ENCODE measurements around the gene SKOR2.

The SKOR2 gene

GRCh38 chr18:47260924-47261701 lies 9.7 kb upstream of the SKOR2 start:
- peak in 1 of 10 donors; percentile 67 for DNase-seq
- intact Hi-C loops (cut with DNase I) = no loop called here

DNA sequence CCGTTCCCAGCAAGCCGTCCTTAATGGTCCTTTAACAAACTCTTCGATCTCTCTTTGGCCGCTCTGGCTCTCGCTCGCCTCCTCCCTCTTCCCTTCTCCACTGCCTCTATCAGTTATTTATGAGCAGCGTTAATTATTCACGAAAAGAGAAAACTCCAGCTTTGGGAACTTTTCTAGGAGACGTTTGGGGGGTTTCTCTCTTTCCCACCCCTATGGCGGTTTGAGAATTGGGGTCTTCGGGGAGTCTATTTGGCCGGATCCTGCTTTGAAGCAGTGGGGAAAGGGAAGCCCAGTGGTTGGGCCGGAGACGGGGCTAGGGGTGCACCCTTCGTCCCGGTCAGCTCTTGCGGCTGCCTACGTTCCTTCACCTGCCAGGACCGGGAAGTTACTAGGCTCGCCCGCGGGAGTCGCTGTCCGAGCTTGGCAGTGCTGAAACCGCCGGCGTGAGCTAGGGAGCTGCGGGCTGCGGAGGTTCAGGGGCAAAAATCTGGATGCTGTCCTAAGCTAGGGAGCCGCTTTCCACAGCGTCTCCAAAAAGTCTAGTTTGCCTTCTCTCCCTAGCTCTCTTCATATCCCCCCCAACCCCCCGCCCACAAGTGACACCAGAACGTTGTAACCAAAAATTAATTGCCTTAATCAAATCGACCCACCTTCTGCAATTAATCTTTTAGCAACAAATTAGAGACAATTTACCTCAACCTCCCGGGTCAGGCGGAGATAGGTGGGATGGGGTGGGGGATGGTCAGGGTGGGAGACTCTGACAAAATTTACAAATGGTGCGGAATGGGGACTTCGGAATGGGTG lies 8.9 kb upstream of the SKOR2 start:
- intact Hi-C loops (cut with DNase I) = no loop called here
- peak in 3 of 10 donors; percentile 32 to 84 (median 84) for DNase-seq

DNA sequence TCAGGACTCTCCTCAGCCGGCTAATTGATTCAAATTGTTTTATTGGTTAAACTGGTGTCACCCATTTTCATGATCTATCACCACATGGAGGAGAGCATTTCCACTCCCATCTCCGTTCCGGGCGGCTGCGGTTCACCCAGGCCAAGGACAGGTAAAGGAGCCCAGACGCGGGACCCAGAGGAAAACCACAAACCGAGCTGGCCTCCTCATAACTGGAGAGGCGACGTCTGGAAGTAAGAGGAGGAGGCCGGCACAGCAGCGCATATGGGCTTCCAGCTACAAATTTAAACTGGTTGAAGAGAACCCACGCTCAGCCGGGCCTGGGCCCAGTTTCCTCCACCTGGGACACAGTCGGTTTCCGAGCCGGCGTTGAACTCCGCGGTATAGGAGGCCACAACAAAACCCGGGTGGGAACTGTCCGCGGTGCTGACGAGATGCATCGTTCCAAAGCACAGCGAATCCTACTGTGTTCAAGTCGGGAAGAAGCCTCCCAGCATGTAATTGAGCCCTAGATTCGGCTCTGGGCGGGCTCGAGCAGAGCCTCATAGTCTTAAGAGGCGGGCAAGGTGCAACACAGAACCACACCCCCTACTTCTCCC lies 3.0 kb upstream of the SKOR2 start:
- peak in 2 of 10 donors; percentile 30 to 78 for DNase-seq
- intact Hi-C loops (cut with DNase I) = no loop called here

- intact Hi-C loops (cut with DNase I) = no loop called here
- no peak for DNase-seq
Observed at GRCh38 chr18:47253101-47253654, 1.7 kb upstream of the SKOR2 start.

DNA sequence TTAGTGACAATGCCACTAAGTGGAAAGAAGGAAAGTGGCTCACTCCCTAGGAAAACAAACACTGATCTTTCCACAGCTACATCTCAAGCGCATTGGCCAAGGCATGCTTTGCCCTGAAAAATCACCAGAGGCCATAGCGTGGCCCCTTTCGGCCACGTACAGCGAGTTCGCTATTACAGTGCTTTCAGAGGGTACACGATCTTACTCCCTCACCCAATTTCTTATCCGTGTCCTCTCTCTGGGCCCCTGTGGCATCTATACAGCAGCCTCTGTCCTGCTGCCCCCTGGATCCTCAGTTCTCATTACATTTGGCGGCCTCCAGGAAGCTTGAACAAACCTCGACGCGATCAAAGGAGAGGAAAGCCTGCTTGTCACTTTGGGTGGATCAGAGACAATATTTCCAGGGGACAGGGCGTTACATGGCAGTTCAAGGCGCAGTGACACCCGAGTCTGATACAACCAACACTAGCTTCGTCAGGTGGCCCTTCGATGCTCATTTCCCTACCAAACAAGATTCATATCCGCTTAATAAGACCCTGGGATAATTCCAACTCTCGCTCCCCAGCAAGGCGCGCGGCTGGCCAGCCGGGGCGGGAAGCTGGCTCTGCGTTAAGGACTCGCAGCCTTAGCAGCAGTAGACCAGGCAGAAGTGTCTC lies 941 bp downstream of the SKOR2 start:
- intact Hi-C loops (cut with DNase I) = no loop called here

GRCh38 chr18:47249314-47249981 lies 2.0 kb downstream of the SKOR2 start:
- no peak for DNase-seq
- intact Hi-C loops (cut with DNase I) = no loop called here

More for the DNA sequence above, 941 bp downstream of the SKOR2 start:
- DNase-seq = no peak

- no peak for DNase-seq
- intact Hi-C loops (cut with DNase I) = no loop called here
Observed at GRCh38 chr18:47248604-47249313, 2.7 kb downstream of the SKOR2 start.

GRCh38 chr18:47248115-47248603 lies 3.3 kb downstream of the SKOR2 start:
- DNase-seq = no peak
- intact Hi-C loops (cut with DNase I) = no loop called here

DNA sequence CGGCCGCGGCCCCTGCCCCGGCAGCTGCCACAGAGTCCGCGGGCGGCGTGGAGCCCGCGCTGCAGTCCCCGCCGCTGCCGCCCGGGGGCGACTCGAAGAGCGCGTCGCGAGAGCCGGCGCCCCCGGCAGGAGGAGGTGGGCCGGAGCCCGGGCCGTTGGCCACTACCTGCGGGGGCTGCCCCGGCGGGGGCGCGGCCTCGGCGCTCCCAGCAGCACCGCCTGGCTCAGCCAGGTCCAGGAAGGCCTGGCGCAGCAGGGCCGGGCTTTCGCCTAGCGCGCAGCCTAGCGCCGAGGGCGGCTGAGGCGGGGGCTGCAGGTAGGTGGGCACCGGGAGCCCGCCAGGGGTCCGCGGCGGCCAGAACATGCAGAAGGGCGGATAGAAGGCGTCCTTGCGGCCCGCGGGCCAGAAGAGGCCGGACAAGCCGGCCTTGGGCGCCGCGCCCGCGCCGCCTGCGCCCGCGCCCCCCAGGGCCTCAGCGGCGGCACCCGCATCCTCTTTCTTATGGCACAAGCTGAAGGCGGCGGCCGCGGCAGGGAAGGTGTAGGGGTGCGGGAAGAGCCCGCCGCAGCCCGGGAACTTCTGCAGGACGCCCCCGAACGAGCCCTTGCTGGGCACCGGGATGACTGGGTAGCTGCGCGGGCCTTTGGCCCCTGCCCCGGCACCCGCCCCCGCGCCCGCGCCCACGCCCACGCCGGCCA lies 3.9 kb downstream of the SKOR2 start:
- DNase-seq = no peak
- intact Hi-C loops (cut with DNase I) = no loop called here

DNA sequence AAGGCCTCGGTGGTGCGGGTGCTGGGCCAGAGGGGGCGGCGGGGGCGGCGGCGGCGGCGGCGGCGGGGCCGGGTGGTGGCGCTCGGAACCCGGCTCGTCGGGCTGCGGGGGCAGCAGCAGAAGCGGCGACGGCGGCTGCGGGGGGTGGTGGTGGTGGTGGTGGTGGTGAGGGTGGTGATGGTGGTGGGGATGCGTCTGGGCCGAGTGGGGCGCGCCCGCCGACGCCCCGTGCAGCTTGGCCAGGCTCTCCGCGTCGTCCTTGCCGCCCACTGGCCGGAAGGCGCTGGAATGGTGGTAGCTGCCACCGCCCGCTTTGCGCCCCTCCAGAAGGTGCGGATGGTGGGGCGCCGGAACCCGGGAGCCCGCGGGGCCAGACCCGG lies 4.4 kb downstream of the SKOR2 start:
- intact Hi-C loops (cut with DNase I) = no loop called here
- no peak for DNase-seq

DNA sequence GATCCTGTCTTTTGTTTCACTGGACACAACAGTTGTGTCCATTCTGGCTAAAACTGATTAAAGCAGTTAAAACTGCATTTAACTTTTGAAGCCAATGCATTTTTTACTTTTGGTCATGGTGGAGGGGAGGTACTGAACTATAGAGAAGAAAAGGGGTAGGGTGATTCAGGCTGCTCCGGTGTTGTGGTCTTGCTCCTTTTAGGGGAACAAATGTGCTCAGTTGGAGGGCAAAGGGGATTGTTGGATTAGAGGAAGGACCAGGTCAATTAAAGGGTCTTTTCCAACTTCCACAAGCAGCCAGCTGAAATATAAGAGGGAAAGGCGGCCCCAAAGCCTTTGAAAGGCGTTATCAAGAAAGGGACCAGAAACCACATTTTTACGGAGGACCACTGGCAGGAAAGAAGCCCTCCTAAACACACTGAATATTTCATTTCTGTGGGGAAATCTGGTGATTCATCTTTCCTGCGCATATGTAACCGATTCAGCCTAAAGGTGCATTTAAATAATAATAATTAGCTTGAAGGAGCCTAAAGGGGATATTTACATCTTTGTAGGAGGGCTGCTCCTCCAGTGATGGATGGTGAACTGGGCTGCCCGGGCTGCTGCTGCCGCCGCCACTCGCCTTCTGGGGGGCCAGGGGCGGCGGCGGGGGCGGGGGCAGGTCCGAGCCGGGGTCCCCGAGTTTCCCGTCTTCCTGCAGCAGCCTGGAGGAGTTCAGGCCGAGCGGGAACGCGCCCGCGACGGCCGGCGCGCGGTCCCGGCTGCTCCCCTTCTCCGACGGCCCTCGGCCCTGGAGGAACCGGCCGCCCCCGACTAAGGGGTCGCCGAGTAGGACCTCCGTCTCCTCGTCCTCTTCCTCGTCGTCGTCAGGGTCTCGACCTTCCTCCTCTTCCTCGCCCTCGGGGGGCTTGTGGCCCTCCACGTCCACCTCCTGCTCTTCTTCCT lies 5.2 kb downstream of the SKOR2 start:
- DNase-seq = no peak
- intact Hi-C loops (cut with DNase I) = no loop called here

DNA sequence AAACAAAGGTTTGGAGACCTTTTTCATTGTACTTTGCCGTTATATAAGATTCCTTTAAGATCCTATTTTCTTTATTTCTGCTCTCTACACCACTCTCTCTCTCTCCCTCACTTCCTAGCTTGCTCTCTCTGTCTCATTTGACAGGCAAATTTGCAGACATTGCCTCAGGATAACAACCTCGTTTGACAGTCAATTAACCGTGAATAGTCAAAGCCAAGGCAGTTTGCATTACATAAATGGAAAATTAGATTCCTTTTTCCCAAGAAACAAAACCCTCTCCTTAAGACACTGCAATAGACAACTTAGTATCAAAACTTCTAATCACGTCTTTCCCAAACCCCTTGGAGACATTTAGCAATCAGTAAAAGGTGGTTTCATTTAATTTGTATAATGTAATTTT lies 7.4 kb downstream of the SKOR2 start:
- intact Hi-C loops (cut with DNase I) = no loop called here
- DNase-seq = no peak

- no peak for DNase-seq
- intact Hi-C loops (cut with DNase I) = no loop called here
Observed at GRCh38 chr18:47235096-47235495, 16.4 kb downstream of the SKOR2 start.

GRCh38 chr18:47226660-47227059 lies 24.8 kb downstream of the SKOR2 start:
- no peak for DNase-seq
- intact Hi-C loops (cut with DNase I) = no loop called here

- intact Hi-C loops (cut with DNase I) = loop anchor here (1.0 to 10.0 kb wide), 2 partner anchors 534 to 809 kb away; no protein-coding TSS in a partner anchor
- DNase-seq = peak in 4 of 10 donors; percentile 20 to 86 (median 28)
Observed at GRCh38 chr18:47215554-47216138, 35.8 kb downstream of the SKOR2 start.

DNA sequence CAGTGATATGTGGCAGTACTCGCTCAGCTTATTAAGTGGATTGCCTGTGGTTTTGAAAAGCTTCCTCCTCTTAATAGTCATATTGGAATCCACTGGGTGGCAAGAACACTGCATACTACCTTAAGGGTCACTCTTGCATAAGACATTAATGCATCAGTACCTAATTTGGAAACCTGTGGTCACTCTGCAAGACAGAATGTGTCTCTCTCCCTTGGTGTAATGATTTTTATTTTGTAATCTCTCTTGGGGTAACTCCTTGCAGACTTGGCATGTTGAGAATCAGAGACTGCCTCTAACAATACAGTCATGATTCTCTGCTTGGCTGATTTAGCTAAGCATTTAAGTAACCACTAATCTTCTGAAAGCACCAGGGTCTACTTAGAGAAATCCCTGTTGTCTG lies 42.3 kb downstream of the SKOR2 start:
- no peak for DNase-seq
- intact Hi-C loops (cut with DNase I) = no loop called here
